Heart left ventricle (tissue), 13 donors: Measurements from ENCODE around the gene ANKH.

ENCODE experiments used
- CTCF ChIP-seq, 12 donors: fragments of 200-600 bp; sonication (generic) in 4 of 12; IDR thresholded peaks; one replicate each; pipeline versions ENCODE4 v1.5.0 to v1.8.0; 2018 to 2022; ENCODE audit warnings: antibody characterized with exemption in 12 of 12, mild to moderate bottlenecking in 5 of 12
- POLR2A ChIP-seq, 2 donors: fragments of 450-650 bp; IDR thresholded peaks; one replicate each; pipeline ENCODE4 v1.6.1; 2017; ENCODE audit warnings: antibody characterized with exemption in 2 of 2, mild to moderate bottlenecking in 2 of 2, moderate library complexity in 2 of 2
- donor health status: ischemic (EF 13 %, LVEDD 7.1; RV severe dilation, severe dysfunction).
- donor health status: DM: no; HTN: yes; CAD: no.
- donor health status: DM: no; HTN: no; CAD: no.
- donor health status: ischemic (EF 25% LVEDD 6.9; RV normal size, moderate dysfunction).
- donor health status: ischemic (EF 25% LVEDD 5.7; RV mildly dilated, moderate dysfunction).
- donor health status: ischemic (EF 35%, LVEDD 5.7; RV mildly dilated, moderate dysfunction).
- donor health status: nonischemic (EF 11% LVEDD 7.7; RV severe dilation, severe dysfunction).
- donor health status: DM: yes; HTN: yes; CAD: no.
- donor health status: PGD.
- donor health status: ischemic (EF 29% LVEDD 5.4; RV normal size, mild dysfunction).
- donor health status: nonischemic (EF 23%, LVEDD 6.1; RV moderate dilation, normal function).

- no peak for TF ChIP-seq POLR2A (IDR thresholded peaks at IDR 0.05)
- no peak for TF ChIP-seq CTCF (IDR thresholded peaks at IDR 0.05)
These were observed 40.6 kb downstream of the ANKH start for GRCh38 chr5:14831006-14831338.
